ENCODE measurements around the gene ELOB. TPM values are rescaled to one million over a fixed set of nuclear protein-coding genes. Genes with fewer than 3 reads are reported as not detected.

Gene ELOB
- total and polyA plus RNA-seq, 4 experiments from 2014 or later = 83.0 to 270 (median 177) TPM

GRCh38 chr16:2765462-2766404, 11.3 kb downstream of the ELOB start:
- CTCF ChIA-PET (ENCODE audit: partially characterized antibody) = interaction anchor here (0.9 kb wide), 1 partner anchor 18 kb away, joined by 3 read pairs; no protein-coding TSS in a partner anchor

DNA sequence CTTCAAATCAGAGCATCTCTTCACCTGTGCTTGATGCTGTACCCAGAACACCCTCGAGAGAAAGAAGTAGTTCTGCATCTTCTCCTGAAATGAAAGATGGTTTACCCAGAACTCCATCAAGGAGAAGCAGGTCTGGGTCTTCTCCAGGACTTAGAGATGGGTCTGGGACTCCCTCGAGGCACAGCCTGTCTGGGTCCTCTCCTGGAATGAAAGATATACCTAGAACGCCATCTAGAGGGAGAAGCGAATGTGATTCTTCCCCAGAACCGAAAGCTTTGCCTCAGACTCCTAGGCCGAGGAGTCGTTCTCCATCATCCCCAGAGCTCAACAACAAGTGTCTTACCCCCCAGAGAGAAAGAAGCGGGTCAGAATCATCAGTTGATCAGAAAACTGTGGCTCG, 12.4 kb downstream of the ELOB start:
- no peak overlapping the region for H3K27ac ChIP-seq (ENCODE audit: low read depth, low read length)
- no peaks in the 10 kb centered on the region for H3K9me3 ChIP-seq (ENCODE audit: control insufficient read depth in 1 of 2, low read length in 2 of 2)
- H3K36me3 ChIP-seq (ENCODE audit: insufficient read depth, low read length) = peaks cover 100% of the 10 kb centered on the region
- POLR2A ChIA-PET (ENCODE audit: partially characterized antibody) = interaction anchor here (1.0 to 6.1 kb wide), 2 partner anchors 11 to 12 kb away, joined by 3 to 38 read pairs; partner anchors contain the start of gene ELOB
- no peaks in the 10 kb centered on the region for H3K4me1 ChIP-seq (ENCODE audit: insufficient read depth, low read length)
- peak in 1 of 5 donors; percentile 19 for DNase-seq
- H3K4me3 Mint-ChIP-seq = no peak overlapping the region
- intact Hi-C loops (cut with micrococcal nuclease) = no loop called here
- CTCF ChIA-PET (ENCODE audit: partially characterized antibody) = interaction anchor here (0.9 kb wide), 1 partner anchor 19 kb away, joined by 3 read pairs; no protein-coding TSS in a partner anchor
- H3K36me3 Mint-ChIP-seq = peaks cover 89 to 97% of the 10 kb centered on the region in 2 donors
- no peaks in the 10 kb centered on the region for H3K27me3 Mint-ChIP-seq
- no peaks in the 10 kb centered on the region for H3K27me3 ChIP-seq (ENCODE audit: insufficient read depth, low read length)
- peak overlapping the region in 5 of 7 donors; percentile 31 to 83 (median 47) for H3K27ac Mint-ChIP-seq
- peaks cover 0 to 8% (median 0%) of the 10 kb centered on the region in 8 donors for H3K9me3 Mint-ChIP-seq
- H3K4me1 Mint-ChIP-seq = peaks cover 8 to 31% (median 20%) of the 10 kb centered on the region in 4 donors
- H3K4me3 ChIP-seq (ENCODE audit: low read length in 2 of 2) = no peak overlapping the region

More at GRCh38 chr16:2765462-2766404, 11.3 kb downstream of the ELOB start:
- peaks cover 100% of the 10 kb centered on the region for H3K36me3 ChIP-seq (ENCODE audit: insufficient read depth, low read length)
- H3K4me3 Mint-ChIP-seq = peak overlapping the region in 3 of 8 donors; percentile 39 to 57 (median 48)
- H3K4me1 Mint-ChIP-seq = peaks cover 5 to 29% (median 21%) of the 10 kb centered on the region in 4 donors
- no peaks in the 10 kb centered on the region for H3K27me3 Mint-ChIP-seq
- H3K4me3 ChIP-seq (ENCODE audit: low read length in 2 of 2) = no peak overlapping the region
- POLR2A ChIA-PET (ENCODE audit: partially characterized antibody) = interaction anchor here (1.0 to 6.1 kb wide), 2 partner anchors 11 to 12 kb away, joined by 3 to 38 read pairs; partner anchors contain the start of gene ELOB
- H3K36me3 Mint-ChIP-seq = peaks cover 81 to 97% of the 10 kb centered on the region in 2 donors
- H3K4me1 ChIP-seq (ENCODE audit: insufficient read depth, low read length) = no peaks in the 10 kb centered on the region
- peak in 1 of 5 donors; percentile 35 for DNase-seq
- H3K9me3 ChIP-seq (ENCODE audit: control insufficient read depth in 1 of 2, low read length in 2 of 2) = no peaks in the 10 kb centered on the region
- H3K9me3 Mint-ChIP-seq = peaks cover 0 to 10% (median 0%) of the 10 kb centered on the region in 8 donors
- intact Hi-C loops (cut with micrococcal nuclease) = no loop called here
- no peak overlapping the region for H3K27ac ChIP-seq (ENCODE audit: low read depth, low read length)
- peak overlapping the region in 3 of 7 donors; percentile 75 to 91 (median 83) for H3K27ac Mint-ChIP-seq
- H3K27me3 ChIP-seq (ENCODE audit: insufficient read depth, low read length) = no peaks in the 10 kb centered on the region

- Histone ChIP-seq H3K27me3 (ENCODE audit: insufficient read depth, low read length) (no peaks in the 10 kb centered on the region), H3K4me3 (ENCODE audit: low read length in 2 of 2) (no peak overlapping the region), H3K4me1 (ENCODE audit: insufficient read depth, low read length) (peaks cover 6% of the 10 kb centered on the region), H3K9me3 (ENCODE audit: control insufficient read depth in 1 of 2, low read length in 2 of 2) (no peaks in the 10 kb centered on the region), H3K36me3 (ENCODE audit: insufficient read depth, low read length) (peaks cover 100% of the 10 kb centered on the region), H3K27ac (ENCODE audit: low read depth, low read length) (no peak overlapping the region)
- Mint-ChIP-seq H3K27me3 (no peaks in the 10 kb centered on the region), H3K36me3 (peaks cover 91 to 94% of the 10 kb centered on the region in 2 donors), H3K27ac (peak overlapping the region in 4 of 7 donors; percentile 36 to 86 (median 80)), H3K9me3 (peaks cover 0 to 8% (median 0%) of the 10 kb centered on the region in 8 donors), H3K4me3 (no peak overlapping the region), H3K4me1 (peaks cover 10 to 36% (median 24%) of the 10 kb centered on the region in 4 donors)
- peak in 1 of 5 donors; percentile 15 for DNase-seq
- CTCF ChIA-PET (ENCODE audit: partially characterized antibody) = no interaction called here
- POLR2A ChIA-PET (ENCODE audit: partially characterized antibody) = interaction anchor here (1.2 to 1.6 kb wide), 3 partner anchors 9 to 14 kb away, joined by 3 to 7 read pairs (median 4); partner anchors contain the start of gene ELOB
- intact Hi-C loops (cut with micrococcal nuclease) = no loop called here
Observed at GRCh38 chr16:2763173-2763572, 13.9 kb downstream of the ELOB start.

GRCh38 chr16:2762711-2763110, 14.4 kb downstream of the ELOB start:
- Mint-ChIP-seq H3K4me1 (peaks cover 9 to 37% (median 24%) of the 10 kb centered on the region in 4 donors), H3K36me3 (peaks cover 91 to 94% of the 10 kb centered on the region in 2 donors), H3K9me3 (peaks cover 0 to 8% (median 0%) of the 10 kb centered on the region in 8 donors), H3K4me3 (no peak overlapping the region), H3K27me3 (no peaks in the 10 kb centered on the region), H3K27ac (peak overlapping the region in 4 of 7 donors; percentile 7 to 86 (median 68))
- no peaks in the 10 kb centered on the region for H3K27me3 ChIP-seq (ENCODE audit: insufficient read depth, low read length)
- DNase-seq = peak in 1 of 5 donors; percentile 1
- no peak overlapping the region for H3K27ac ChIP-seq (ENCODE audit: low read depth, low read length)
- peaks cover 6% of the 10 kb centered on the region for H3K4me1 ChIP-seq (ENCODE audit: insufficient read depth, low read length)
- no peaks in the 10 kb centered on the region for H3K9me3 ChIP-seq (ENCODE audit: control insufficient read depth in 1 of 2, low read length in 2 of 2)
- intact Hi-C loops (cut with micrococcal nuclease) = no loop called here
- peaks cover 100% of the 10 kb centered on the region for H3K36me3 ChIP-seq (ENCODE audit: insufficient read depth, low read length)
- POLR2A ChIA-PET (ENCODE audit: partially characterized antibody) = interaction anchor here (1.2 to 1.6 kb wide), 3 partner anchors 8 to 14 kb away, joined by 3 to 7 read pairs (median 4); partner anchors contain the start of genes ELOB and SRRM2
- CTCF ChIA-PET (ENCODE audit: partially characterized antibody) = no interaction called here
- H3K4me3 ChIP-seq (ENCODE audit: low read length in 2 of 2) = no peak overlapping the region

- Histone ChIP-seq H3K27ac (ENCODE audit: low read depth, low read length) (no peak overlapping the region), H3K4me1 (ENCODE audit: insufficient read depth, low read length) (peaks cover 8% of the 10 kb centered on the region), H3K36me3 (ENCODE audit: insufficient read depth, low read length) (peaks cover 100% of the 10 kb centered on the region), H3K4me3 (ENCODE audit: low read length in 2 of 2) (no peak overlapping the region), H3K9me3 (ENCODE audit: control insufficient read depth in 1 of 2, low read length in 2 of 2) (no peaks in the 10 kb centered on the region), H3K27me3 (ENCODE audit: insufficient read depth, low read length) (no peaks in the 10 kb centered on the region)
- peaks cover 95 to 97% of the 10 kb centered on the region in 2 donors for H3K36me3 Mint-ChIP-seq
- intact Hi-C loops (cut with micrococcal nuclease) = no loop called here
- H3K9me3 Mint-ChIP-seq = peaks cover 0 to 8% (median 0%) of the 10 kb centered on the region in 8 donors
- peaks cover 12 to 43% (median 27%) of the 10 kb centered on the region in 4 donors for H3K4me1 Mint-ChIP-seq
- H3K27me3 Mint-ChIP-seq = no peaks in the 10 kb centered on the region
- CTCF ChIA-PET (ENCODE audit: partially characterized antibody) = no interaction called here
- DNase-seq = peak in 1 of 5 donors; percentile 24
- peak overlapping the region in 4 of 7 donors; percentile 53 to 86 (median 70) for H3K27ac Mint-ChIP-seq
- POLR2A ChIA-PET (ENCODE audit: partially characterized antibody) = interaction anchor here (1.2 to 1.6 kb wide), 3 partner anchors 8 to 15 kb away, joined by 3 to 7 read pairs (median 4); partner anchors contain the start of genes ELOB and SRRM2
- H3K4me3 Mint-ChIP-seq = peak overlapping the region in 1 of 8 donors; percentile 17
Observed at GRCh38 chr16:2761886-2762583, 15.0 kb downstream of the ELOB start.

GRCh38 chr16:2761472-2761871, 15.6 kb downstream of the ELOB start:
- Histone ChIP-seq H3K4me3 (ENCODE audit: low read length in 2 of 2) (no peak overlapping the region), H3K27me3 (ENCODE audit: insufficient read depth, low read length) (no peaks in the 10 kb centered on the region), H3K27ac (ENCODE audit: low read depth, low read length) (no peak overlapping the region), H3K9me3 (ENCODE audit: control insufficient read depth in 1 of 2, low read length in 2 of 2) (no peaks in the 10 kb centered on the region), H3K36me3 (ENCODE audit: insufficient read depth, low read length) (peaks cover 96% of the 10 kb centered on the region), H3K4me1 (ENCODE audit: insufficient read depth, low read length) (peaks cover 14% of the 10 kb centered on the region)
- Mint-ChIP-seq H3K27me3 (no peaks in the 10 kb centered on the region), H3K4me1 (peaks cover 15 to 46% (median 31%) of the 10 kb centered on the region in 4 donors), H3K4me3 (peak overlapping the region in 1 of 8 donors; percentile 17), H3K36me3 (peaks cover 95 to 97% of the 10 kb centered on the region in 2 donors), H3K27ac (peak overlapping the region in 3 of 7 donors; percentile 48 to 83 (median 51)), H3K9me3 (peaks cover 0 to 8% (median 0%) of the 10 kb centered on the region in 8 donors)
- ChIA-PET CTCF (ENCODE audit: partially characterized antibody) (no interaction called here), POLR2A (ENCODE audit: partially characterized antibody) (interaction anchor here (1.6 kb wide), 1 partner anchor 9 kb away, joined by 4 read pairs; the partner anchor contains the start of gene SRRM2)
- intact Hi-C loops (cut with micrococcal nuclease) = no loop called here
- peak in 1 of 5 donors; percentile 2 for DNase-seq
